GM21367 (cell line): Measurements from ENCODE around the gene OVCA2.

Experiments
- ATAC-seq: cut with Tn5 transposase; IDR thresholded peaks from one replicate; pipeline ENCODE4 v1.9.1; 2021; ENCODE audit not compliant: unreplicated experiment

Gene OVCA2

GRCh38 chr17:2041561-2042389 is at the start of gene OVCA2:
OVCA2 (plus strand) TSS chr17:2042022; CDS start chr17:2042048, 26 bp downstream.
- ATAC-seq, result peak; percentile 80

GRCh38 chr17:1992541-1992940 is 49.3 kb upstream of the OVCA2 start:
- ATAC-seq, result no peak

GRCh38 chr17:1994707-1995106 is 47.1 kb upstream of the OVCA2 start:
- ATAC-seq, result no peak

GRCh38 chr17:1995321-1995892 is 46.4 kb upstream of the OVCA2 start:
- ATAC-seq, result no peak

- no peak for ATAC-seq
Observed at GRCh38 chr17:1995907-1996799, 45.7 kb upstream of the OVCA2 start.

- no peak for ATAC-seq
Observed at GRCh38 chr17:1996800-1997288, 45.0 kb upstream of the OVCA2 start.

- ATAC-seq, result no peak
Observed at GRCh38 chr17:1997289-1997926, 44.4 kb upstream of the OVCA2 start.

GRCh38 chr17:1997927-1998742 is 43.7 kb upstream of the OVCA2 start:
- ATAC-seq, result no peak

- ATAC-seq, result no peak
Observed at GRCh38 chr17:1999557-2000251, 42.1 kb upstream of the OVCA2 start.

GRCh38 chr17:2002767-2003329 is 39.0 kb upstream of the OVCA2 start:
- no peak for ATAC-seq

- ATAC-seq, result no peak
Observed at GRCh38 chr17:2003525-2003924, 38.3 kb upstream of the OVCA2 start.

GRCh38 chr17:2004435-2004952 is 37.3 kb upstream of the OVCA2 start:
- ATAC-seq, result no peak

- no peak for ATAC-seq
Observed at GRCh38 chr17:2008332-2009126, 33.3 kb upstream of the OVCA2 start.

GRCh38 chr17:2009737-2010136 is 32.1 kb upstream of the OVCA2 start:
- ATAC-seq, result no peak

GRCh38 chr17:2011411-2012371 is 30.1 kb upstream of the OVCA2 start:
- ATAC-seq, result no peak

- no peak for ATAC-seq
Observed at GRCh38 chr17:2012499-2012898, 29.3 kb upstream of the OVCA2 start.
